OCI-LY3 (cell line): ENCODE measurements around the gene SH2B3.
A peak's percentile ranks its signal among the peaks of the same experiment; 100 is the strongest.
"Not testable (repeated sequence)": the region's sequence is repeated elsewhere in the genome, so short reads cannot be mapped to it uniquely, and the experiment has no call there.

Experiments
- H2AFZ ChIP-seq: fragments of 200-600, 300-600 bp; shearing (Covaris generic); 2 replicates; pipeline ENCODE4 v1.6.0; 2014; ENCODE audit warnings: antibody characterized with exemption, low read depth, low read length
- H3K27ac ChIP-seq: fragments of 200-600, 300-600 bp; sonication (generic); 2 replicates; pipeline ENCODE4 v1.5.1; 2014; ENCODE audit warnings: mild to moderate bottlenecking, low read length, moderate library complexity, mixed read lengths
- H3K27me3 ChIP-seq: fragments of 200-600, 300-600 bp; sonication (generic); 2 replicates; pipeline ENCODE4 v1.6.1; 2014; ENCODE audit warnings: low read depth, low read length, mixed read lengths
- H3K36me3 ChIP-seq: fragments of 200-600, 300-600 bp; sonication (generic); replicated peaks from 2 replicates; pipeline ENCODE3; 2014; ENCODE audit warnings: low read depth, low read length, mixed read lengths
- H3K4me1 ChIP-seq: fragments of 300-600, 200-600 bp; sonication (generic); 2 replicates; pipeline ENCODE4 v1.6.1; 2014; ENCODE audit warnings: low read length, mixed read lengths
- H3K4me2 ChIP-seq: fragments of 200-600, 300-600 bp; sonication (generic); 2 replicates; pipeline ENCODE4 v1.6.1; 2014; ENCODE audit warnings: low read length, mixed read lengths
- H3K4me3 ChIP-seq: fragments of 300-600, 200-600 bp; sonication (generic); 2 replicates; pipeline ENCODE4 v1.5.1; 2014; ENCODE audit warnings: antibody characterized with exemption, mild to moderate bottlenecking, low read length, moderate library complexity
- H3K79me2 ChIP-seq: fragments of 300-600, 200-600 bp; shearing (Covaris generic); 2 replicates; pipeline ENCODE4 v1.6.1; 2014; ENCODE audit warnings: mild to moderate bottlenecking, low read length, mixed read lengths
- H3K9ac ChIP-seq: fragments of 300-600, 200-600 bp; shearing (Covaris generic); 2 replicates; pipeline ENCODE4 v1.6.0; 2014; ENCODE audit warnings: mild to moderate bottlenecking, low read length, moderate library complexity
- H3K9me3 ChIP-seq: fragments of 200-600, 300-600 bp; shearing (Covaris generic); 2 replicates; pipeline ENCODE4 v1.6.1; 2014; ENCODE audit warnings: low read length, mixed read lengths; ENCODE audit not compliant: insufficient read depth
- H4K20me1 ChIP-seq: fragments of 200-600, 300-600 bp; sonication (generic); 2 replicates; pipeline ENCODE4 v1.6.1; 2016; ENCODE audit warnings: low read length, mixed read lengths; ENCODE audit not compliant: insufficient read depth
- CTCF ChIP-seq: fragments of 200-600, 300-600 bp; sonication (generic); IDR thresholded peaks from 2 replicates; pipeline ENCODE4 v1.5.1; 2014; ENCODE audit warnings: antibody characterized with exemption, low read length, low read depth
- EZH2phosphoT487 ChIP-seq: fragments of 200-600 bp; shearing (Covaris generic); IDR thresholded peaks from 2 replicates; pipeline ENCODE4 v1.6.1; 2018; ENCODE audit warnings: antibody characterized with exemption, mixed run types, low read depth

SH2B3 gene

GRCh38 chr12:111488798-111489197 lies 83.1 kb downstream of the SH2B3 start:
- Histone ChIP-seq H3K4me2 (no peak overlapping the region), H3K79me2 (no peaks in the 10 kb centered on the region), H4K20me1 (no peaks in the 10 kb centered on the region), H3K9ac (no peak overlapping the region), H3K36me3 (peaks cover 35% of the 10 kb centered on the region), H3K27me3 (no peaks in the 10 kb centered on the region), H3K4me3 (no peak overlapping the region), H3K9me3 (no peaks in the 10 kb centered on the region), H3K27ac (no peak overlapping the region), H3K4me1 (peaks cover under 1% of the 10 kb centered on the region; the same call in 1 of the 2 replicates), H2AFZ (no peak overlapping the region)
- TF ChIP-seq CTCF: no peak
- TF ChIP-seq EZH2phosphoT487: no peak

GRCh38 chr12:111492979-111493378 lies 87.3 kb downstream of the SH2B3 start:
- not testable (repeated sequence) for H3K27me3 ChIP-seq, H2AFZ ChIP-seq, H3K9me3 ChIP-seq, H3K27ac ChIP-seq, H3K4me2 ChIP-seq, H3K4me3 ChIP-seq, H4K20me1 ChIP-seq, H3K79me2 ChIP-seq, H3K9ac ChIP-seq
- H3K36me3 ChIP-seq: peaks cover 29% of the 10 kb centered on the region
- peaks cover 19% of the 10 kb centered on the region for H3K4me1 ChIP-seq

GRCh38 chr12:111494676-111495075 lies 89.0 kb downstream of the SH2B3 start:
- H3K9ac ChIP-seq: no peak overlapping the region; the same call in 1 of the 2 replicates
- H3K9me3 ChIP-seq: no peaks in the 10 kb centered on the region
- peak overlapping the region; percentile 43 for H3K4me2 ChIP-seq
- no peak for TF ChIP-seq EZH2phosphoT487
- no peak for TF ChIP-seq CTCF
- H3K27me3 ChIP-seq: no peaks in the 10 kb centered on the region
- H4K20me1 ChIP-seq: no peaks in the 10 kb centered on the region
- H3K27ac ChIP-seq: peak overlapping the region; percentile 68
- peaks cover 23% of the 10 kb centered on the region for H3K36me3 ChIP-seq
- no peak overlapping the region for H3K4me3 ChIP-seq
- H3K4me1 ChIP-seq: peaks cover 19% of the 10 kb centered on the region
- H3K79me2 ChIP-seq: no peaks in the 10 kb centered on the region
- H2AFZ ChIP-seq: no peak overlapping the region
